Hepatocyte (in vitro differentiated cells): ENCODE measurements around the gene SLIT1.

Source experiments
- CTCF ChIP-seq: fragments of 200-600 bp; sonication (generic); IDR thresholded peaks from 2 replicates; pipeline ENCODE4 v1.5.1; 2016; ENCODE audit warnings: antibody characterized with exemption, mild to moderate bottlenecking; ENCODE audit not compliant: poor library complexity
- EZH2 ChIP-seq: fragments of 200-600 bp; sonication (generic); IDR thresholded peaks from 2 replicates; pipeline ENCODE4 v1.6.1; 2016; ENCODE audit warnings: antibody characterized with exemption, mild to moderate bottlenecking, borderline replicate concordance

- TF ChIP-seq CTCF (no peak), EZH2 (no peak)
These were observed 74.1 kb downstream of the SLIT1 start for GRCh38 chr10:97111615-97112014.
